Ascending aorta (tissue), 2 donors: ENCODE measurements around the gene SSBP2. TPM values are rescaled to one million over a fixed set of nuclear protein-coding genes. Genes with fewer than 3 reads are reported as not detected.

ENCODE experiments used
- DNase-seq, 2 donors: peaks; one replicate each; pipeline ENCODE4 v3.0.0-alpha.2; 2019; ENCODE audit warnings: low spot score in 2 of 2
- H3K27ac ChIP-seq, 2 donors: fragments of 200-600 bp; sonication (generic); one replicate each; pipeline ENCODE4 v1.5.1; 2016 to 2017; ENCODE audit warnings: mild to moderate bottlenecking in 1 of 2
- H3K27me3 ChIP-seq: fragments of 200-600 bp; sonication (generic); one replicate; pipeline ENCODE4 v1.5.1; 2017
- H3K36me3 ChIP-seq, 2 donors: fragments of 200-600 bp; sonication (generic); one replicate each; pipeline ENCODE4 v1.5.1; 2016
- H3K4me1 ChIP-seq, 2 donors: fragments of 200-600 bp; sonication (generic); one replicate each; pipeline ENCODE4 v1.5.1; 2016 to 2017; ENCODE audit warnings: mild to moderate bottlenecking in 1 of 2
- H3K4me3 ChIP-seq, 2 donors: fragments of 200-600 bp; sonication (generic); one replicate each; pipeline ENCODE4 v1.5.1; 2016 to 2017; ENCODE audit warnings: mild to moderate bottlenecking in 1 of 2
- H3K9me3 ChIP-seq, 2 donors: fragments of 200-600 bp; sonication (generic); one replicate each; pipeline ENCODE4 v1.5.1; 2016
- CTCF ChIP-seq, 3 experiments: fragments of 200-600 bp in 2 of 3; fragments of 450-650 bp in 1 of 3; sonication (generic) in 2 of 3; IDR thresholded peaks; one replicate each; pipeline ENCODE4 v1.5.1; 2016 to 2019; ENCODE audit warnings: antibody characterized with exemption in 3 of 3, mild to moderate bottlenecking in 1 of 3, moderate library complexity in 1 of 3
- intact Hi-C: fragments of 100-400 bp; cut with DNase I; formaldehyde crosslinking; loops from one replicate; pipeline ENCODE4 v1.15.1; 2023
- total RNA-seq: library from RNA; depleted of rRNA; stranded (reverse); fragments of >200 nt; gene quantifications from one replicate; pipeline ENCODE4 v1.1.0, GENCODE V29; 2016

The SSBP2 gene
- total RNA-seq, 1 donor from 2014 or later = 22.4 TPM

- DNase-seq = no peak
- H3K4me1 ChIP-seq = peaks cover 0 to 13% of the 10 kb centered on the region in 2 donors
- no peaks in the 10 kb centered on the region for H3K36me3 ChIP-seq
- H3K27ac ChIP-seq = peak overlapping the region in 1 of 2 donors; percentile 12
- intact Hi-C loops = loop anchor here (1.0 kb wide), 1 partner anchor 63 kb away; no protein-coding TSS in a partner anchor
- TF ChIP-seq CTCF (IDR thresholded peaks at IDR 0.05) = no peak
- no peaks in the 10 kb centered on the region for H3K9me3 ChIP-seq
- H3K27me3 ChIP-seq = no peaks in the 10 kb centered on the region
- peak overlapping the region in 1 of 2 donors; percentile 33 for H3K4me3 ChIP-seq
Observed at GRCh38 chr5:81788329-81788728, 37.4 kb upstream of the SSBP2 start.

GRCh38 chr5:81787474-81788242, 36.8 kb upstream of the SSBP2 start:
- intact Hi-C loops = loop anchor here (1.0 to 2.0 kb wide), 3 partner anchors 36 to 281 kb away; partner anchors contain the start of gene SSBP2
- peak in 1 of 2 donors; percentile 83 for DNase-seq
- no peak for TF ChIP-seq CTCF (IDR thresholded peaks at IDR 0.05)
- no peaks in the 10 kb centered on the region for H3K27me3 ChIP-seq
- H3K4me3 ChIP-seq = peak overlapping the region in 1 of 2 donors; percentile 33
- H3K9me3 ChIP-seq = no peaks in the 10 kb centered on the region
- peak overlapping the region in 1 of 2 donors; percentile 12 for H3K27ac ChIP-seq
- no peaks in the 10 kb centered on the region for H3K36me3 ChIP-seq
- H3K4me1 ChIP-seq = peaks cover 0 to 13% of the 10 kb centered on the region in 2 donors

- Histone ChIP-seq H3K4me3 (no peak overlapping the region), H3K4me1 (peaks cover 0 to 13% of the 10 kb centered on the region in 2 donors), H3K27me3 (no peaks in the 10 kb centered on the region), H3K36me3 (no peaks in the 10 kb centered on the region), H3K27ac (peak overlapping the region in 1 of 2 donors; percentile 19), H3K9me3 (no peaks in the 10 kb centered on the region)
- no peak for DNase-seq
- TF ChIP-seq CTCF (IDR thresholded peaks at IDR 0.05) = no peak
- intact Hi-C loops = loop anchor here (1.0 to 2.0 kb wide), 2 partner anchors 36 to 280 kb away; partner anchors contain the start of gene SSBP2
Observed at GRCh38 chr5:81786991-81787390, 36.1 kb upstream of the SSBP2 start.

- Histone ChIP-seq H3K27ac (peak overlapping the region in 1 of 2 donors; percentile 19), H3K4me1 (peaks cover 0 to 13% of the 10 kb centered on the region in 2 donors), H3K36me3 (no peaks in the 10 kb centered on the region), H3K9me3 (no peaks in the 10 kb centered on the region), H3K4me3 (no peak overlapping the region), H3K27me3 (no peaks in the 10 kb centered on the region)
- intact Hi-C loops = loop anchor here (2.0 kb wide), 1 partner anchor 280 kb away; no protein-coding TSS in a partner anchor
- no peak for TF ChIP-seq CTCF (IDR thresholded peaks at IDR 0.05)
- DNase-seq = no peak
Observed at GRCh38 chr5:81786496-81786895, 35.6 kb upstream of the SSBP2 start.

- no peaks in the 10 kb centered on the region for H3K36me3 ChIP-seq
- no peaks in the 10 kb centered on the region for H3K27me3 ChIP-seq
- H3K9me3 ChIP-seq = no peaks in the 10 kb centered on the region
- peaks cover 0 to 14% of the 10 kb centered on the region in 2 donors for H3K4me1 ChIP-seq
- intact Hi-C loops = no loop called here
- H3K4me3 ChIP-seq = no peak overlapping the region
- no peak for DNase-seq
- TF ChIP-seq CTCF (IDR thresholded peaks at IDR 0.05) = no peak
- H3K27ac ChIP-seq = no peak overlapping the region
Observed at GRCh38 chr5:81785322-81785721, 34.4 kb upstream of the SSBP2 start.
